ENCODE measurements around the gene CD1D. TPM values are rescaled to one million over a fixed set of nuclear protein-coding genes. Genes with fewer than 3 reads are reported as not detected.

CD1D gene
- total RNA-seq, 1 experiment from 2014 or later = not detected

GRCh38 chr1:158153179-158153578 lies 27.5 kb upstream of the CD1D start:
- H3K4me1 ChIP-seq = peaks cover 13% of the 10 kb centered on the region; the same call in 1 of the 2 replicates
- Mint-ChIP-seq H3K36me3 (ENCODE audit: insufficient read depth, unreplicated experiment) (no peaks in the 10 kb centered on the region), H3K27me3 (ENCODE audit: insufficient read depth, unreplicated experiment) (peaks cover 16% of the 10 kb centered on the region), H3K27ac (ENCODE audit: unreplicated experiment) (no peak overlapping the region), H3K9me3 (ENCODE audit: unreplicated experiment) (no peaks in the 10 kb centered on the region), H3K4me3 (ENCODE audit: unreplicated experiment) (no peak overlapping the region), H3K4me1 (ENCODE audit: low read depth, unreplicated experiment) (peaks cover 12% of the 10 kb centered on the region)
- no peaks in the 10 kb centered on the region for H3K36me3 ChIP-seq (ENCODE audit: control insufficient read depth, insufficient read depth, low read length)
- CTCF ChIA-PET = no interaction called here
- BruUV-seq (replicated peaks) = no TSS peak
- POLR2A ChIA-PET = no interaction called here
- H3K27me3 ChIP-seq (replicated peaks; ENCODE audit: control insufficient read depth, insufficient read depth, low read length) = no peaks in the 10 kb centered on the region; the same call in 1 of the 2 replicates
- TF ChIP-seq CTCF (IDR thresholded peaks at IDR 0.05; ENCODE audit: insufficient read depth in 1 of 2, low read depth in 1 of 2, low read length in 1 of 2, severe bottlenecking in 1 of 2, unreplicated experiment in 1 of 2) = no peak
- no peak for DNase-seq
- intact Hi-C loops (cut with micrococcal nuclease; ENCODE audit: unreplicated experiment) = no loop called here
- no peaks in the 10 kb centered on the region for H3K9me3 ChIP-seq
- H3K4me3 ChIP-seq (ENCODE audit: low read depth, low read length) = no peak overlapping the region

- POLR2A ChIA-PET = no interaction called here
- Histone ChIP-seq H3K36me3 (ENCODE audit: control insufficient read depth, insufficient read depth, low read length) (no peaks in the 10 kb centered on the region), H3K4me3 (ENCODE audit: low read depth, low read length) (no peak overlapping the region), H3K9me3 (no peaks in the 10 kb centered on the region), H3K27me3 (replicated peaks; ENCODE audit: control insufficient read depth, insufficient read depth, low read length) (no peaks in the 10 kb centered on the region), H3K4me1 (peaks cover 13% of the 10 kb centered on the region; the same call in 1 of the 2 replicates)
- Mint-ChIP-seq H3K27me3 (ENCODE audit: insufficient read depth, unreplicated experiment) (peaks cover 12% of the 10 kb centered on the region), H3K9me3 (ENCODE audit: unreplicated experiment) (no peaks in the 10 kb centered on the region), H3K27ac (ENCODE audit: unreplicated experiment) (no peak overlapping the region), H3K4me1 (ENCODE audit: low read depth, unreplicated experiment) (peaks cover 12% of the 10 kb centered on the region), H3K36me3 (ENCODE audit: insufficient read depth, unreplicated experiment) (no peaks in the 10 kb centered on the region), H3K4me3 (ENCODE audit: unreplicated experiment) (no peak overlapping the region)
- CTCF ChIA-PET = no interaction called here
- TF ChIP-seq CTCF (IDR thresholded peaks at IDR 0.05; ENCODE audit: insufficient read depth in 1 of 2, low read depth in 1 of 2, low read length in 1 of 2, severe bottlenecking in 1 of 2, unreplicated experiment in 1 of 2) = no peak
- no TSS peak for BruUV-seq (replicated peaks)
- intact Hi-C loops (cut with micrococcal nuclease; ENCODE audit: unreplicated experiment) = no loop called here
- no peak for DNase-seq
Observed at GRCh38 chr1:158153746-158154444, 26.8 kb upstream of the CD1D start.

- ChIA-PET CTCF (no interaction called here), POLR2A (no interaction called here)
- DNase-seq = peak in 1 of 2 experiments; percentile 2
- Histone ChIP-seq H3K9me3 (no peaks in the 10 kb centered on the region), H3K4me1 (peaks cover 13% of the 10 kb centered on the region; the same call in 1 of the 2 replicates), H3K4me3 (ENCODE audit: low read depth, low read length) (no peak overlapping the region), H3K36me3 (ENCODE audit: control insufficient read depth, insufficient read depth, low read length) (no peaks in the 10 kb centered on the region), H3K27me3 (replicated peaks; ENCODE audit: control insufficient read depth, insufficient read depth, low read length) (no peaks in the 10 kb centered on the region)
- H3K4me1 Mint-ChIP-seq (ENCODE audit: low read depth, unreplicated experiment) = peaks cover 12% of the 10 kb centered on the region
- H3K4me3 Mint-ChIP-seq (ENCODE audit: unreplicated experiment) = no peak overlapping the region
- H3K27me3 Mint-ChIP-seq (ENCODE audit: insufficient read depth, unreplicated experiment) = peaks cover 8% of the 10 kb centered on the region
- TF ChIP-seq CTCF (IDR thresholded peaks at IDR 0.05; ENCODE audit: insufficient read depth in 1 of 2, low read depth in 1 of 2, low read length in 1 of 2, severe bottlenecking in 1 of 2, unreplicated experiment in 1 of 2) = no peak
- no TSS peak for BruUV-seq (replicated peaks)
- no peaks in the 10 kb centered on the region for H3K9me3 Mint-ChIP-seq (ENCODE audit: unreplicated experiment)
- no peak overlapping the region for H3K27ac Mint-ChIP-seq (ENCODE audit: unreplicated experiment)
- intact Hi-C loops (cut with micrococcal nuclease; ENCODE audit: unreplicated experiment) = no loop called here
- no peaks in the 10 kb centered on the region for H3K36me3 Mint-ChIP-seq (ENCODE audit: insufficient read depth, unreplicated experiment)
Observed at GRCh38 chr1:158154501-158154900, 26.2 kb upstream of the CD1D start.

Measured in Caco-2 (cell line).